NCI-H82 (cell line): ENCODE measurements around the gene SRPK1.

ENCODE experiments used
- DNase-seq: peaks from one replicate; lab custom pipeline; 2025; lab: John Stamatoyannopoulos, UW

SRPK1 gene

DNA sequence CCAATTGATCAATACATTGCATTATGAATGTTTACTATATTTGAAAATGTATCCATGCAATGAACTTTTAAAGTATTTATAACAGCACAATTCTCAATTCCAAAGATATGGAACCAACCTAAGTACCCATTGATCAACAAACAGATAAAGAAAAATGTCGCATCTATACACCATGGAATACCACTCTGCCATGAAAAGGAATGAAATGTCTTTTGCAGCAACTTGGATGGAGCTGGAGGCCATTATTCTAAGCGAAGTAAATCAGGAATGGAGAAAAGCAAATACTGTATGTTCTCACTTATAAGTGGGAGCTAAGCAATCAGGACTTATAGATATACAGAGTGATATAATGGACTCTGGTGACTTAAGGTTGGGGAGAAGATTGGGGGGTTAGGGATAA is 22.9 kb downstream of the SRPK1 start:
- no peak for DNase-seq

DNA sequence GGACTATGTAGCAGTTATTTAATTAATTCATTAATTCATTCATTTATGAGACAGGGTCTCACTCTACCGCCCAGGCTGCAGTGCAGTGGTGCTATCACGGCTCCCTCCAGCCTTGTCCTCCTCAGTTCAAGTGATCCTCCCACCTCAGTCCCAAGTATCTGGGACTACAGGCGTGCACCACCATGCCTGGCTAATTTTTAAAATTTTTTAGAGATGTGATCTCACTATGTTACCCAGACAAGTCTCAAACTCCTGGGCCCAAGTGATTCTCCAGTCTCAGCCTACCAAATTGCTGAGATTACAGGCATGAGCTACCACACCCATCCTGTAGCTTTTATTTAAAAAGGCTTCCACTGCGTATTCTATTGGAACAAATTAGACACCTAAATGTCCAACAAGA is 23.4 kb downstream of the SRPK1 start:
- DNase-seq = no peak

DNA sequence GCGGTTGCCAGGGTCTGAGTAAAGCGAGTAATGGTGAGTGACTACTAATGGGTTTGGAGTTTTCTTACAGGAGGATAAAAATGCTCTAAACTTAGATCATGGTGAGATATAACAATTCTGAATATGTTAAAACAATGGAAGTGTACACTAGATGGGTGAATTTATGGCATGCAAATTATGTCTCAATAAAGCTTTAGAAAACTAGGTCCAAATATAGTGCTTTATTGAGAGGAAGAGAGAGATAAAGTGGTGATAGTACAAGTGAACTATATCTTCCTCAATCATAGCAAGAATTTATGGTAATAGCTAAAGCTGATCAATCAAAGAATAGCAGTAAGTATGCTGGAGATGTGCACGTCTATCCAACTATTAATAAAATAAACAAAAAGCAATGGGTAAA is 23.9 kb downstream of the SRPK1 start:
- DNase-seq = no peak

DNA sequence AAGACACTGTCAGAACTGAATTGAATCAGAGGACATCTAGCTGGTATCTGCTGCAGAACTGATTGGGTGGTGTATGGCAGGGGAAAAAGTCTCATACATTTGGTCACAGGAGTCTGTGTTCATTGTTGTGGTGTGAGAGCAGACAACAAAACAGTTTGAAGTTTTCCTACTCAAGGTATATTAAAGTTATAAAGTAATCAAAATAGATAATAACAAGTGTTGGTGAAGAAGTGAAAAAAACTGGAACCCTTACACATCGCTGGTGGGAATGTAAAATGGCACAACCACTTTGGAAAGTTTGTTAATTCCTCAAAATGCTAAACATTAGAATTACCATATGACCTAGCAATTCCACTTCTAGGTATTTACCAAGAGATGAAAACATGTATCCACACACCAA is 24.7 kb downstream of the SRPK1 start:
- DNase-seq = no peak

DNA sequence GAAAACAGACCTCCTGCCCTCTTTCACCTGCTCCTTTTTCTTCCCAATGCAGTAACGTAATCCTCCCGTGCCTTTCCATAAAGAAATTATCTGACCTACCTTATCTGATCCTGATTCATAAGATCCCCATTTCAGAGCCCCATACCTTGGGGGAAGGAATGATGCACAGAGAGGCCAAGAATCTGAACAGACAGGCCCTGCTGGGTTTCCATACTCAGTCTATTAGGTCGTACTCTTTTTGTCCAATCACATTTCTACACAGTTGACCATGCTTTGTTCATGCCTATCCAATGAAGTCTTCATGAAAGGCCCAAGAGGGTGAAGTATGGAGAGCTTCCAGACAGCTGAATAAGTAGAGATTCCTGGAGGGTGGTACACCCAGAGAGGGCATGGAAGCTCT is 25.3 kb downstream of the SRPK1 start:
- DNase-seq = no peak

DNA sequence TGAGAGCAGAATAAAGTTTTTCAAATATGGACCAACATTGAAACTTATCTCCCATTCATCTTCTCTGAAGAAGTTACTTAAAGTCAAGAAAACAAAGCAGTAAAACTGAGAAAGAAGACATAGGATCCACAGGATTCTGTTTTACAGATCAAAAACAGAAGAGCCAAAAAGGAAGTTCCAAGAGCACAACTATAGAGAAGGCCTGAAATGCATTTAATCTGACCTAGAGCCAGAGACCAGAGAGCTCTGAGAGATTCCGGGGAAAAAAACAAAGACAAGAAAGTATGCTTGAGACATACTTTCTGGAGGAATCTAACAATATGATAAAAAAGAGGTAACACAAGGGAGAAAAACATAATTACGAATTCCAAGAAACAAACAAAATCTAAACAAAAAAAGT is 26.1 kb downstream of the SRPK1 start:
- DNase-seq = no peak

DNA sequence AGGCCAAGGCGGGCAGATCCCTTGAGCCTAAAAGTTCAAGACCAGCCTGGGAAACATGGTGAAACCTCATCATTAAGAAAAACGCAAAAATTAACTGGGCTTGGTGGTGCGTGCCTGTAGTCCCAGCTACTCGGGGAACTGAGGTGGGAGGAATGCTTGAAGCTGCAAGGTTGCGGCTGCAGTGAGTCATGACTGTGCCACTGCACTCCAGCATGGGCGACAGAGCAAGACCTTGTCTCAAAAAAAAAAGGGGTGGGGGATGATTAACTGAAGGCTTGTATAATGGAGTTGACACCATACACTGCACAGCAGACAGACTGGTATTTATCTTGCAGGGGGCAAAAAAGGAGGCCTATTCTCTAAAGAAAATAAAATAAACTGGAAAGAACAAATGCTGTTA is 27.7 kb downstream of the SRPK1 start:
- no peak for DNase-seq

DNA sequence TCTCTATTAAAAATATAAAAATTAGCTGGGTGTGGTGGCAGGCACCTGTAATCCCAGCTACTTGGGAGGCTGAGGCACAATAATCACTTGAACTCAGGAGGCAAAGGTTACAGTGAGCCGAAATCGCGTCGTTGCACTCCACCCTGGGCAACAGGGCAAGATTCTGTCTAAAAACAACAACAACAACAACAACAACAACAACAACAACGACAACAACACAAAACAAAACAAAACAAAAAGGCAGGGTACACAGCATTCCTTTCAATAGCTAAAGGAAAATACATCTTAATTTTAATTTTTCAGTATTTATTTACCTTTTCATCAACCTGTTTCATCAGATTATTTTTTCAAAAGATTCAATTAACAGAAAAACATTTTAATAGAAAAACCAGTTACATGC is 28.4 kb downstream of the SRPK1 start:
- no peak for DNase-seq

DNA sequence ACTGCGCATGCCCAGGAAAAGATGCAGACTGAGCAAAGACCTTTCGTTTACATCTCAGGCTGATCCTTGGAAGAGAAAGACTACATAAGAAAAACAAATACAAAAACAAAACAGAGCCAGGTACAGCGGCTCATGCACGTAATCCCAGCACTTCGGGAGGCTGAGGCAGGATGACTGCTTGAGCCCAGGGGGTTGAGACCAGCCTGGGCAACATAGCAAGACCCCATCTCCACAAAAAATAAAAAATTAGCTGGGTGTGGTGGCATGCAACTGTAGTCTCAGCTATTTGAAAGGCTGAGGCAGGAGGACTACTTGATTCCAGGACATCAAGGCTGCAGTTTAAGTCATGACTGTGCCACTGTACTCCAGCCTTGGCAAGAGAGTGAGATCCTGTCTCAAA is 41.7 kb downstream of the SRPK1 start:
- no peak for DNase-seq

DNA sequence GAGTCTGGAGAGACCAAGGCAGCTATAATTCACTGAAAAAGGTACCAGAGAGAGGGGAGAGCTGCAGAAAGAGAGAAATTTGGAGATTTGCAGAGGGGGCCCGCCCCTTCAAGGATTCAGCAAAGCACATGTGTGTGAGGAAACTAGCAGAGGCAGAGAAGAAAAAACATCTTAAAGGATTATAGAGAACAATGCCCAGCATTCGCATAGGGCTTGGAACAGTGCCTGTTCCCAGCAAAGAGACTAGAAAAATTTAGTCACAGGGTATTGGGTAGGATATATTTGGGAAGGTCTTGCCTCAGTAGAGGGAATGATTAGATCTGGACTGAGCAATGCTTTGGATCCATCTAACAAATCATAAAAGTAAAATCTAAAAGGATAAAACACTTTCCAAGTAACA is 44.0 kb downstream of the SRPK1 start:
- DNase-seq = no peak

DNA sequence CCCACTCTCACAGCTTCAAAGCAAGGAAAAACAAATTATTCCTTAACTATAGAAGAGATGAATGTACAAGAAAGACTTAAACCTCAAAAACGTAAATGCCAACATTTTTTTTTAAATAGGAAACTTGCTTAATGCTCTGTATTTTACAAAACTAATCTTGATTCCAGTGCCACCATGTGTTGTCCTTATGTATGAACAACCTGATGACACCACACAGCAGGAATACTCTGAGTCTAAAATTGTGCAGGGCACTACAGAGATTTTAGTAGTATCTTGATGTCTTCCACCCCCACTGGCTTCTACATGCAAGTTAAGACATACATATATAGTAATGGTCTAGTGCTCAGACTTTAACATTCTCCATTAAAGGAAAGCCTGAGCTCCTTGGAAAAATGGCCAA is 46.2 kb downstream of the SRPK1 start:
- no peak for DNase-seq

DNA sequence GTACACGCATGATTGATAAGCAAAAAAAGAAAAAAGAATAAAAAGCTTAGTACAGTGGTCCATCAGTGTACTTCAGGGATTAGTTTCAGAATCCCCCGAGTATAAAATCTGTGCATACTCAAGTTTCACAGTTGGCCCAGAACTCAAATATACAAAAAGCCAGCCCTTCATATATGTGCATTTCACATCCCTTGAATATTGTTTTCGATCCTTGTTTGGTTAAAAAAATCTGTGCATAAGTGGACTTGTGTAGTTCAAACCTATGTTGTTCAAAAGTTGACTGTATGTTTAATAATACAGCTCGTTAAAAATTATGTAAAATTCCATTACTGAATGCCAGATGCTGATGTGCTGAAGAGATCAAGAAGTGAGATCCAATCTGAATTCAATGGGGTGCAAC is 61.5 kb downstream of the SRPK1 start:
- DNase-seq = no peak

DNA sequence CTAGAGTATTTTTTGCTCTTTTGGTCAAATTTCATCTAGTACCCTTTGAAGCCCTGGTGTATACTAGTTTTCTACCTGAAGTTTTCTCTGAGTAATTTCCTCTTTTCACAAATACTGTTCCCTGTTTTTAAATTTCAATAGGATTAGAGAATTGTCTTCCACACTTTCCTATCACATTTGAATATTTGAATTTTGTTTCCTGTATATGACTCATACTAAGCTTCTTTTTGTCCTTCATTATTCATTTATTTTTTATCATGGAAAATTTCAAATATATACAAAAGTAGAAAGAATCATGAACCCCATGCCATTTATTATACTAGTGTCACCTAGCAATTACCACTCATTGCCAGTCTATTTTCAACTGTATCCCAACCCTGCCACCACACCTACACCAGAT is 63.0 kb downstream of the SRPK1 start:
- DNase-seq = no peak

DNA sequence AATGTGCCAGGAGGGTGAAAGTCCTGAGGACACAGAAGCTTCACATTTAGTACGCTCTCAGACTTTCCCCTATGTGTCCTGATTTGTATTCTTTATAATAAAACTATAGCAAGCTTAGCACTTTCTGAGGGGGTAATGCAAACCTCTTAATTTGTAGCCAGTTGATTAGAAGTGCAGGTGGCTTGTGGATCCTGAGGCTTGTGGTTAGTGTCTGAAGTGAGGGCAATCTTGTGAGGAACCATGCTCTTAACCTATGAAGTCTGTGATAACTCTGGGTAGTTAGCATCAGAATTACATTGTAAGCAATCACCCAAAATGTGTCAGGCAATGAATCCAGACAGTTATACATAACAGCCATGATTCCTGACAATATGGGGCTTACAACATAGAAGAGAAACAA is 64.6 kb downstream of the SRPK1 start:
- DNase-seq = no peak

DNA sequence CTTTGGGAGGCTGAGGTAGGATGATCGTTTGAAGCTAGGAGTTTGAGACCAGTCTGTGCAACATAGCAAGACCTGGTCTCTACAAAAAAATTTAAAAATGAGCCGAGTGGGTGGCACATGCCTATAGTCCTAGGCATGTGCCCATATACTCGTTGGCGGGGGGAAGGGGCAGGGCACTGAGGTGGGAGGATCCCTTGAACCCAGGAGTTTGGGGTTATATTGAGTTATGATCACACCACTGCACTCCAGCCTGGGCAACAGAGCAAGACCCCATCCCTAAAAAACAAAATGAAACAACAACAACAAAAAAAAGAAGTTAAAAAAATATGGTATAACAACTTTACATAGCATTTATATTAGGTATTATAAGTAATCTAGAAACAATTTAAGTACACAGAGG is 67.9 kb downstream of the SRPK1 start:
- DNase-seq = no peak

DNA sequence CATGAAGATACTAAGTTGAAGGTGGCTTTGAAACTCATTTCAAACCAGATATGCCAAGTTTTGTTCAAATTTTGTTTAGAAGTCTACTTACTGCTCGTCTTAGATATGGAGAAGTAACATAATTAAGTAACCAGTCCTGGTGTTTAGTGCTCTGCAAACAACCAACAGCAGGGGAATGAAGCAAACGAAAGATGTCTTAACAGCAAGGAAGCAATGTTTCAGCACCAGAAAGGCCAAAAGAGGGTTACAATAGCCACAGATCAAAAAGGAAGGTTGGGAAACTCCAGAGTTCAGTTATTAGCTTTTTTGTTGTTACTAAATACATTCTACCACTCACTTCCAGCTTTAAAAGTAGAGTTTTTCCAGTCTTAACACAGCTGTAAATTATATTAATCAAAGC is 70.7 kb downstream of the SRPK1 start:
- no peak for DNase-seq

DNA sequence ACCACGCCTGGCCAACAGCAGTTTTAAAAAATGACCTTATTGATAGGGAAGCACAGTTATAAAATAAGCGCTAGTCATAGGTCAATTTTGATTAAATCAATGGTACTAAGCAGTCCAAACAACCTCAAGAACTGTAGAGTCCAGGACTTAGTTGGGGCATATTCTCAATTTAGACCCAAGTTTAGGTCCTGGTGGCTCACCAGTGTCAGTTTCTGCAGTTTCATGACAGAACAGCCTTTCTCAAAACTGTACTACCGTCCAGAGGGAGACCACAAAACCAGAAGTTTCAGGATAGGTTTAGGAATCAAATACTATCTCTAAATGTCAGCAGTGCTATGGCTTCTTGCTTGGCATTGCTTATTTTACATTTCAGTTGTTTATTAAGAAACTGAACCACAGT is 76.6 kb downstream of the SRPK1 start:
- no peak for DNase-seq

DNA sequence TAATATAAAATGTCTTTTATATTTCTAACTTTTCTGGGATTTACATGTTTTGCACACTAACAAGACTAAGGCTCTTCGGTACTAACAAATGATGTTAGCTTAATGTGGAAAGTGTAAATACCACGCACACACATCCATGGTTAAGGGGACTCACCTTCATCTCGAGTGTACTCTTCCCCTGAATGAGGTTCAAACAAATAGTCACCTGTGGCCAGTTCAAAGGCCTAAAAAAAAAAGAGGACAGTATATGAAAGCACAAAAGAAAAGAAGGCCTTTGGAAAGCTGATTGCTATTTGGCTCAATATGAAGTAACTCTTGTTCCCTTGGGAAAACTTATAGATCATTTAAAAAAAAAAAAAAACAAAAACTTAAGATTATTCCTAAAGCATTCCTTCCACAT is 78.5 kb downstream of the SRPK1 start:
- DNase-seq = no peak

DNA sequence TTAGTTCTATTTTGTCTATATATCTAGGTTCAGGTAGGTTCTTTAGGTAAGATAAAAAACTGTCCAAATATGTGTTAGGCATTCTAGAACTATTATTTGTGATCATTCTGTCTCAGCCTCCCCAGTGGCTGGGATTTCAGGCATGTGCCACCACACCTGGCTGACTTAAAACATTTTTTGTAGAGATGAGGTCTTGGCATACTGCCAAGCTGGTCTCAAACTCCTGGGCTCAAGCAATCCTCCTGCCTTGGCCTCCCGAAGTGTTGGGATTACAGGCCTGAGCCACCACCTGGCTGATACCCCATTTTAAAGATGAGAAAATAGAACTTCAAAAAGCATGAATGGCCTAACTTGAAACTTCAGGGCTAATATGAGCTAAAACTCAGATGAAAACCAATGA is 81.9 kb downstream of the SRPK1 start:
- DNase-seq = no peak

DNA sequence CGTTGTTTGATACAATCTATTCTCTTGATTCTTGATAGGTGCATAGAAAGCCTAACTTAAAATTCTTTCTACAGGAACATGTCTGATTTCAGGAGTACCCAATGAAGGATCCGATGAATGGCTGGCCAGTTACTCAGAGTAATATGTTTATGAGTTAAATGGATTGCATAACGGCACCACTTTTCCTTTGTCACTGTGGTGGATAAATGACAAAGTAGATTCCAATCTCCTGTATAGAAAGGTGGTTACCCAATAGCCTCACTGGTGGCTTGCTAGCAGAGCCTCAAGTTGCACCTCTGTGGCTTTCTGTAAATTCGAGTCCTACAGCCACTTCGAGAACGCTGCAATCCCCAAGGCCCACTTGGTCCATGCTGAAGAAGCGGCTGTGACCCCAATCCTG is 87.4 kb downstream of the SRPK1 start:
- no peak for DNase-seq

DNA sequence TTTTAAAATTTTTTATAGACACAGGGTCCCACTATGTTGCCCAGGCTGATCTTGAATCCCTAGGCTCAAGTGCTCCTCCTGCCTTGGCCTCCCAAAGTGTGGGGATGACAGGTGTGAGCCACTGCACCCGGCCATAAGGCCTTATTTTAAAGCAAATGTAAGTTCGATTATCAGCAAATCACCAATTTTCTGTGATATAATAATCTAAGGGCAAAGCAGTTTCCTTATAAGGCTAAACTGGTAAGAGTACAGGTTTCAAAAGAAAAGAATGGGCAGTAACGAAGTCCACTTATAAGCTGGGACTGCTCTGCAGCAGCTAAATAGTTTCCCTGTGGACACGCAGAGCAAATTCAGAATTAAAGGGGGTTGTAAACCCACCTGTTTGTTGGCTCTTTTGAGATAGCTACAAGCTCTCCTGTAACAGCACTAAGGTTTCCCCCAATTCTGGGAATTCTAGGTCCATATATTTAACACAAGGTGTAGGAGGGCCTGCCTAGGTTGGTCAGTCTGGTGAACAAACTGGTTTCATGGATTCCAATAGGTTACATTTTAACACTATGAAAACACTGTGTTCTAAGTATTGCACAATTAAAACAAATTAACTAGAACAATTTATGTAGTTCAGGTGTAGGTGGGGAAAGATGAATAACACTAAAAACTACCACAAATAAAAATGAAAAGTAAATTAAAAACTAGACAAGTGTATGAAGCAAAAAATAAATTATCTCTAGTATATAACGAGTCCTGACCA is 89.5 kb downstream of the SRPK1 start:
- DNase-seq = no peak

DNA sequence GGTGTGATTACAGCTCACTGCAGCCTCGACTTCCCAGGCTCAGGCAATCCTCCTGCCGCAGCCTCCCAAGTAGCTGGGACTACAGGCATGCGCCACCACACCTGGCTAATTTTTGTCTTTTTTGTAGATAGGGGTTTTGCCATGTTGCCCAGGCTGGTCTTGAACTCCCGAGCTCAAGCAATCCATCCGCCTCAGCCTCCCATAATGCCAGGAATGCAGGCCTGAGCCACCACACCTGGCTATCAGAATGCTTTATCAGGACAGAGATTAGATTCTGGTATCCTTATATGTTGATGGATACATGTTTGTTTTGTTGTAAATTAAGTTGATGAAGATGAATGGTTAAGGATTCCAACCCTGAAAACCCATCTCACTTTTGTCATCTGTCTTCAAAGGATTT is 91.6 kb downstream of the SRPK1 start:
- DNase-seq = no peak

DNA sequence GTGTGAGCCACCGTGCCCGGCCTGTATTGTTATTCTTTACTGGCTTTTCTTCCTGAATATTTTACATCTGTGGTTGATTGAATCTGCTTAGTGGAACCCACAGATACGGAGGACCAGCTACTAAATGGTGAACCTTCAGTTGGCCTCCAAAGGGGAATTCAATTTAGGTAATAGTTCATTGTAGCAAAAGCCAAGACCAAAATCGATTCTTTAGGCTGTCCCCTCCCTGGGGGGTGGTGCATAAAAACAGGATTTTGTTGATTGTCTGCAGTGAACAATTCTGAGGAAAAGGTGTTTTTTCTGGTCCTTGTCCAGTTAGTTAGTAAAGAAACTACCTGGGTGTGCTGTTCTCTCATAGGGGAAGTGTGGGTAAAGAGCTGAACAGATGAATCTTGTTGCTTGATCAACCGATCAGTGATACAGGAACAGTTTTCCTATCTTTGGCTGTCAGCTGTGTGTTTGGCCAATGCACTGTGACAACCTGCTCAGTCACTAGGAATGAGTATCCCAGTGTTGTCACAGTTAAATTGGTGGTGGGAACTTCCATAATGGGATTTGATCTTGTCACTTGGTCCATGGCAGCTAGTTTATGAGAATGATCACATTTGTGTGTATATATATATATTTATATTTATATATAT is 96.2 kb downstream of the SRPK1 start:
- no peak for DNase-seq

DNA sequence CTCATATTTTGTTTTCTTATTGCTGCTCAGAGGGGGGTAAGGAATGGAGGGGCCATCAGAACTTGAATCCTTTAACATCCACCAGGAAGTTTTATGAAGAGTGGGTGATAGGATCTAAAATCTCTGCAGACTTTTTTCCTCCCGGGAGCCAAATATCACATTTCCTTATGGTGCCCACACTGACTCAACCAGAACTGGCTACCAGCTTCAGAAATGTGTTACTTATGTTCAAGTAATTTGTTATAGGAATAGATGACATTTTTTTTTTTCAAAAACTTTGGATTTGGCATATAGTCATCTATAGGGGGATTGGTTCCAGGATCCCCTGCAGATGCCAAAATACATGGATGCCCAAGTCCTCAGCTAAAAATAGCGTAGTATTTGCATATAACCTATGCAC is 97.3 kb downstream of the SRPK1 start:
- no peak for DNase-seq
